Left ventricle myocardium inferior (tissue), 1 donor: ENCODE results near the gene LIPH. TPM values are rescaled to one million over a fixed set of nuclear protein-coding genes. Genes with fewer than 3 reads are reported as not detected.
"Not testable (repeated sequence)": the region's sequence is repeated elsewhere in the genome, so short reads cannot be mapped to it uniquely, and the experiment has no call there.

ENCODE experiments used
- DNase-seq: peaks from one replicate; pipeline ENCODE4 v3.0.0-alpha.2; 2020
- H3K27ac ChIP-seq: fragments of 200-600 bp; replicated peaks from 2 replicates; pipeline ENCODE4 v1.8.0; 2021
- H3K27me3 ChIP-seq: fragments of 200-600 bp; 2 replicates; pipeline ENCODE4 v1.8.0; 2021; ENCODE audit warnings: low read depth
- H3K36me3 ChIP-seq: fragments of 200-600 bp; 2 replicates; pipeline ENCODE4 v1.8.0; 2021
- H3K4me1 ChIP-seq: fragments of 200-600 bp; 2 replicates; pipeline ENCODE4 v1.8.0; 2021
- H3K4me3 ChIP-seq: fragments of 200-600 bp; 2 replicates; pipeline ENCODE4 v1.8.0; 2021; ENCODE audit warnings: mild to moderate bottlenecking, moderate library complexity
- H3K9me3 ChIP-seq: fragments of 200-600 bp; replicated peaks from 2 replicates; pipeline ENCODE4 v1.8.0; 2021
- CTCF ChIP-seq: fragments of 200-600 bp; IDR thresholded peaks from 2 replicates; pipeline ENCODE4 v1.8.0; 2021; ENCODE audit warnings: antibody characterized with exemption, mild to moderate bottlenecking, borderline replicate concordance
- intact Hi-C: fragments of 100-400 bp; cut with micrococcal nuclease; formaldehyde crosslinking; loops from one replicate; pipeline ENCODE4 v1.11.0; 2022
- total RNA-seq: library from RNA; stranded (reverse); fragmentation: NEBNext Ultra II Directional; extraction: Animal tissue kit (Norgen Biotek cat#: 25700); gene quantifications from one replicate; pipeline ENCODE4 v1.2.1, GENCODE V29; 2021
- donor health status: DM: no; HTN: yes; CAD: no; lungs with severe emphysema.

The LIPH gene
- total RNA-seq, 1 donor from 2014 or later, result 0.44 TPM

- Histone ChIP-seq H3K4me1 (no peaks in the 10 kb centered on the region), H3K4me3 (no peak overlapping the region), H3K27ac (no peak overlapping the region), H3K27me3 (no peaks in the 10 kb centered on the region), H3K36me3 (peaks cover 59% of the 10 kb centered on the region), H3K9me3 (no peaks in the 10 kb centered on the region)
- no peak for DNase-seq
- intact Hi-C loops, result no loop called here
- TF ChIP-seq CTCF, result no peak
These were observed 72.9 kb downstream of the LIPH start for GRCh38 chr3:185479373-185479945.

- Histone ChIP-seq H3K27ac (no peak overlapping the region), H3K4me1 (no peaks in the 10 kb centered on the region), H3K9me3 (no peaks in the 10 kb centered on the region), H3K27me3 (no peaks in the 10 kb centered on the region), H3K4me3 (no peak overlapping the region), H3K36me3 (peaks cover 66% of the 10 kb centered on the region)
- DNase-seq, result no peak
- TF ChIP-seq CTCF, result no peak
- intact Hi-C loops, result no loop called here
These were observed 75.1 kb downstream of the LIPH start for GRCh38 chr3:185477316-185477715.

- H3K9me3 ChIP-seq, H3K27ac ChIP-seq, H3K4me1 ChIP-seq, intact Hi-C loops, H3K27me3 ChIP-seq, H3K4me3 ChIP-seq, DNase-seq: not testable (repeated sequence)
- H3K36me3 ChIP-seq, result peaks cover 42% of the 10 kb centered on the region
These were observed 77.5 kb downstream of the LIPH start for GRCh38 chr3:185474922-185475321.

- intact Hi-C loops, result no loop called here
- H3K4me3 ChIP-seq, result no peak overlapping the region
- DNase-seq, result no peak
- H3K27me3 ChIP-seq, result no peaks in the 10 kb centered on the region
- TF ChIP-seq CTCF, result no peak
- peaks cover 45% of the 10 kb centered on the region for H3K36me3 ChIP-seq
- no peaks in the 10 kb centered on the region for H3K9me3 ChIP-seq
- no peak overlapping the region for H3K27ac ChIP-seq
- H3K4me1 ChIP-seq, result no peaks in the 10 kb centered on the region
These were observed 79.0 kb downstream of the LIPH start for GRCh38 chr3:185473290-185473815.

GRCh38 chr3:185470323-185470722, 82.1 kb downstream of the LIPH start:
- H3K4me1 ChIP-seq, result no peaks in the 10 kb centered on the region
- H3K9me3 ChIP-seq, result no peaks in the 10 kb centered on the region
- no peak overlapping the region for H3K27ac ChIP-seq
- peaks cover 66% of the 10 kb centered on the region for H3K36me3 ChIP-seq
- no peak overlapping the region for H3K4me3 ChIP-seq
- intact Hi-C loops, result no loop called here
- no peak for DNase-seq
- H3K27me3 ChIP-seq, result no peaks in the 10 kb centered on the region
- no peak for TF ChIP-seq CTCF

- peaks cover 60% of the 10 kb centered on the region for H3K36me3 ChIP-seq
- H3K4me3 ChIP-seq, result no peak overlapping the region
- no peak for TF ChIP-seq CTCF
- no peaks in the 10 kb centered on the region for H3K9me3 ChIP-seq
- DNase-seq, result no peak
- no peak overlapping the region for H3K27ac ChIP-seq
- H3K27me3 ChIP-seq, result no peaks in the 10 kb centered on the region
- no peaks in the 10 kb centered on the region for H3K4me1 ChIP-seq
- intact Hi-C loops, result no loop called here
These were observed 82.8 kb downstream of the LIPH start for GRCh38 chr3:185469542-185469941.

GRCh38 chr3:185466123-185466522, 86.3 kb downstream of the LIPH start:
- H3K4me3 ChIP-seq, intact Hi-C loops, H3K4me1 ChIP-seq, DNase-seq, H3K27me3 ChIP-seq, H3K9me3 ChIP-seq, H3K27ac ChIP-seq: not testable (repeated sequence)
- H3K36me3 ChIP-seq, result peaks cover 43% of the 10 kb centered on the region
